Stimulated activated CD4-positive, alpha-beta T cell treated with anti-CD3 and anti-CD28 coated beads, TNF-alpha, amount 100 ng/mL, for 4 hours (primary cell): Measurements from ENCODE around the gene TIMM17B.

Source experiments
- DNase-seq, 3 experiments: peaks; one replicate each; pipeline ENCODE4 v3.0.0-alpha.2; 2020; ENCODE audit warnings: low read depth in 3 of 3

TIMM17B gene

GRCh38 chrX:48897625-48898306, at the start of gene TIMM17B, which contains the start of gene PQBP1:
Gene TIMM17B (minus strand): TSS chrX:48897768. CDS start chrX:48897749, 19 bp downstream.
Gene PQBP1 (plus strand): TSS chrX:48897930. CDS start chrX:48898510, 580 bp downstream.
- peak; percentile 57 to 76 (median 75) for DNase-seq

DNA sequence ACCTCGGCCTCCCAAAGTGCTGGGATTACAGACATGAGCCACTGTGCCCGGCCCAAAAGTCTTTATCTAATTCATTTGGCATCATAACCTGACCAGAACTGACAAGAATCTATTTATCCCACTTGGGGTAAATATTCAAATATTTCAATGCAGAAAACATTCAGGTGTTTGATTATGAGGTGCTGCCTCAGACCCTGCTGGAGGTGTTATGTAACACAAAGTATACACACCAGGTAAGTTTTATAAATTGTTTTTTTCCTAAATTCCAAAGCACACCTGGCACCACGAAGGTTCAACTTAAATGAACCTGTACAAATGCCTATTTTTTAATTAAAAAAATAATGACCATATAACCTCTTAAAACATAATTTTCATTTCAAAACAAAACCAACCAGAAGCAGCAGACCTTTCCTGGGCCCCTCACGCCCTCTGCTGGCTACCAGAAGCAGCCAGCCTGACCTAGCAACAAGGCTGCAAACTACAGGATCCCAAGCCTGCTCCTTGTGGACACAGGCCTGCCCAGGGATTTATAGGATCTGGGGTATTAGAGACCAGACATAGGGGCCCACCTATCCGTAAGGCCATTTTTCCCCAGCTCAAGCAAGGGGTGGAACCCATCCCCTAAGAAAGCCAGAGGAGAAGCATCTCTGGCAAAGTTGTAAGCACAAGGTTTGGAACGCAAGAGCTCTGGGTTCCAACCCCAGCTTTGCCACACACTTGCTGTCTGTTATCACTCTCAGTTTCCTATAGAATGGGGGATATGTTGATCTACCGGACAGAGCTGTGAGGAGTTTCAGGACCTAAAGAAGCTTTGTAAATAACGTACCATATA, 48.2 kb upstream of the TIMM17B start:
- peak in 1 of 3 experiments; percentile 22 for DNase-seq

- no peak for DNase-seq
Measured at GRCh38 chrX:48942895-48943294, 45.3 kb upstream of the TIMM17B start.

DNA sequence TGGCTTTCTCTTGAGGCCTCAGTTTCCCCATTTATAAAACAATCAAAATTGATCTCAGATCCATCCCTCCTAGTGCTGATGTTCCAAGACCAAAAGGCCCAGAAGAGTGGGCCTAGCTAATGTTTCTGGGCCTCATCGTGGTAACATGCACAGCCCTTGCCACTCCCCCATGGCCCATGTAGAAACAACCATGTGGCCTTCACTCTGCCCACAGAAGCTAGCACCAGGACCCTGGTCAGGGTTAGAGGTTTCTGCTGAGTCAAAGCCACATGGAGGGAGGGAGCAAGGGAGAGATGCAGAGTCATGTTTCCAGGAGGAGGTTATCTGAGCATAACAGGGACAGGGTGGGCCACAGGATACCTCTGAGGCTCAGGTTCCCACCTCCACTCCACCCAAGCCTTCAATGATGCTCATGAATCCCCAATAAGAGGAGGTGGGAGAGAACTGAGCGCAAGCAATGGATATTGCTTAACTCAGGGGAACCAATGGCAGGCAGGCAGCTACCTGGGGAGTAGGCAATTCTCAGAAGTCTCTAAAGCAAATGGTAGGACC, 42.9 kb upstream of the TIMM17B start:
- no peak for DNase-seq

DNA sequence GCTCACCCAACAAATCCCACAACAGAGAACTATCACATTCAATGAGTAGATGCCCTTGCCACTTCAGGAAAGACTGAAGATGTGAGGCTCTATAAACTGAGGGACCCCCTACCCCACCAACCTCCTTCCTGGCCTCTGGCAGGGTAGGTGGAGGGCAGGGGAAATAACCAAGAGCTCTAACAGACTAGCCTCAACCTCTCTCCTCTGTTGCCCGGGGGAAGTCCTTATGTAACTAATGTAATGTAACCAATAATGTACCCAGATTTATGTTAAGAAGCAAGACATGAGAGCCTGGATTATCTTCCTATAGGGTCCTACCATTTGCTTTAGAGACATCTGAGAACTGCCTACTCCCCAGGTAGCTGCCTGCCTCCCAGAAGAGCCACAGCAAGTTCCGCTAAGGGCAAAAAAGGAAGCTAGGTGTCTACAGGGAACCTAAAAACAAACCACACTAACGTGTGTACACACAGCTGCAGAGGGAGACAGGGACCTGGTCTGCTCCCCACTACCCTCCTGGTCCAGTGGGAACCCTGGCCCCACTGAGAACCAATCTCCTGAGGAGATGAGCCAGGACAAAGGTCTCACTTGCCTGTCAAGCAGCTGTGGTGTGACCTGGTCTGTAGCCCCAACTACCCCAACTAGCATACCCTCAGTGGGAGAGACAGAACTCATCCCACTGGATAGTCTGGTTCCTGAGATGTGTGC, 42.1 kb upstream of the TIMM17B start:
- DNase-seq = no peak

- peak in 1 of 3 experiments; percentile 40 for DNase-seq
Measured at GRCh38 chrX:48938721-48939425, 41.3 kb upstream of the TIMM17B start.

GRCh38 chrX:48937054-48937907, 39.7 kb upstream of the TIMM17B start:
- DNase-seq = peak in 2 of 3 experiments; percentile 65 to 80

DNA sequence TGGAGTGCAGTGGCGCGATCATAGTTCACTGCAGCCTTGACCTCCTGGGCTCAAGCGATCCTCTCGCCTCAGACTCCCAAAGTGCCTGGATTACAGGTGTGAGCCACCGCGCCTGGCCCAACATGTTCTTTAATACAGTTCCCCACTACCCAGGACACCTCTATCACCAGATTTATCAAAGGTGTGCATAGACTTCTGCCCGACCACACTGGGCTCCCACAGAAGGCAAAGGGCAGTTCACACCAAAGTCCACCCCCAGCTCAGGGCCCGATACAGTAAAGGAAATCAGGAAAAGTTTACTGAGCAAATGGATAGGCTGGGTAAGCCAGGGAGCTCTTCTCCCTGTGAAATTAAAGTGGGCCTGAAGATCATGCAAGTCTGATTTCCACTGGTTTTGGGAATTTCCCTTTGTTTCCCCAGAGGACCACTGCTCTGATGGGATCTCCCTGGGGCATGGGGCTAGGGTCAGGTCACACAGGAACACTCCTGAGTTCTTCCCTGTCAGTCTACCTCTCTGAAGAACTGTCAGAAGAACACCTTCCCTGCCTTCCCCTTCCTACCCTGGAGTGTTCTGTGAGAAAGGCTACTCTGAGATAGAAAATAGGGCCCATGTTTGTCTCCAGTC, 39.0 kb upstream of the TIMM17B start:
- DNase-seq = no peak

GRCh38 chrX:48935301-48935670, 37.7 kb upstream of the TIMM17B start:
- DNase-seq = no peak

DNA sequence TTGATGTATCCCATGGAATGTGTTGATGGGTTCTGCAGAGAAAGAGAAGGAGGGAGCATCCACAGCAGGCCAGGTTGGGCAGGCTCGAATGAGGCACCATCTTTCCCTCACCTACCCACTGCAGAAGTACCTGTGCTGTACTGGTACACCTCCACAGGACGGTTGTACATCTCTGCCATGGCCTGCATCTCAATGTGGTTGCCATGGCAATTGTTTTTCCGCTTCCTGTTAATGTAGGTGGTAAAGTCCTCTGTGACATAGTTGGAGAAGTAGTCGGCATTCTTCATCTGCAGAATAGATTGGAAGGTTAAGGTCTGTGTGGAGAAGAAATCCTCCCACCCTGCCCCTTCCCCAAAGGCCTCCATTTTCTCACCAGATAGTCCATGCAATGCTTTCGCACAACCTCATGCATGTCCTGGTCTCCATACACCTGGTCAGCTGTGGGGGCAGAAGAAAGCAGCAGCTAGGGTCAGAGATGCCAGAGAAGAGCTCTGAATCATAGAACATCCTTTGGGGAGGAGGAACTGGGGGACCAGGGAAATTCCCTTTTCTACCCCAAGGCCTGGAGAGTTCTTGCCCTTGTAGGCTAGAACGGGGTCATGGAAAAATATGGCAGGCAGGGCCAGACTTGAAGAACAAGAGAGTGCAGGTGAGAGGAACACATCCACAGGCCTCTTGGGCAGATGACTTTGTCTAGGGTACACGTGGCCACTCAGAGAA, 37.2 kb upstream of the TIMM17B start:
- DNase-seq = no peak

GRCh38 chrX:48933757-48934156, 36.2 kb upstream of the TIMM17B start:
- no peak for DNase-seq

DNA sequence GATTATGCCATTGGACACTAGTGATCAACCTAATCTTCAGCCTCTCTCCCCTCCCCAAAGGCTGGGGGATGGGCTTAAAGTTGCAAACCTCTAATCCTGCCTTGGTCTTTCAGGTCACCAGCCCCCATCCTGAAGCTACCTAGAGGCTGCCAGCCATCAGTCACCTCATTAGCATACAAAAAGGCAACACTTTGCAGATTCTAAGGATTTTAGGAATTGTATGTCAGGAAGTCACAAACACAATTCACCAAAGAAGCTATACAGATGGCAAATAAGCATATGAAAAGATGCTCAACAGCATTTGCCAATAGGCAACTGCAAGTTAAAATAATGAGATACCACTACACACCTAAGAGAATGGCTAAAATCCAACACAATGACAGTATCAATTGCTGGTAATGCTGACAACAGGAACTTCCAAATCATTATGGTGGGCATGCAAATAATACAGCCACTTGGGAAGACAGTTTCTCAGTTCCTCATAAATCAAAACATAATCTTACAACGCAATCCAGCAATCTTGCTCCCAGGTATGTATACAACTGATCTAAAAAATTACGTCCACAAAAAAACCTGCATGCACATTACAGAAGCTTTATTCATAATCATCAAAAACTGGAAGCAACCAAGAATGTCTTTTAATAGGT, 30.3 kb upstream of the TIMM17B start:
- no peak for DNase-seq

GRCh38 chrX:48927123-48927522, 29.6 kb upstream of the TIMM17B start:
- DNase-seq = no peak

- no peak for DNase-seq
Measured at GRCh38 chrX:48924270-48924669, 26.7 kb upstream of the TIMM17B start.

DNA sequence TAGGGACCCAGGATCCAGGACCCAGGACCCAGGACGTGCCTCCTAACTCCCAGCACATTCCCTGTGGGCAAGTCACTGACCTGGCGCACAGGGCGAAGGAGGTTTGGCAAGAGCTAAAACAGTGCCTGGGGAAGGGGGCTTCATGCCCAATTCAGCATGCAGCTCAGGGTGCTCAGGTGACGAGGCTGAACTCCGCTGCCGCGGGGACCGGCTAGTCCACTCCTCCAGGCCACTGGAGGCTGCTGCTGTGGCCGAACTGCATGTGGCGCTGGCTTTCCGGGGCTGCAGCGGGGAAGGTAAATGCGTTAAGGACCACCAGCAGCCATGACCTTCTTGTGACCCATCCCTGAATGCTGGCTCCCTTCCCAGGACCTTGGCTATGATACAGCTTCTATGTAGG, 26.2 kb upstream of the TIMM17B start:
- DNase-seq = no peak

DNA sequence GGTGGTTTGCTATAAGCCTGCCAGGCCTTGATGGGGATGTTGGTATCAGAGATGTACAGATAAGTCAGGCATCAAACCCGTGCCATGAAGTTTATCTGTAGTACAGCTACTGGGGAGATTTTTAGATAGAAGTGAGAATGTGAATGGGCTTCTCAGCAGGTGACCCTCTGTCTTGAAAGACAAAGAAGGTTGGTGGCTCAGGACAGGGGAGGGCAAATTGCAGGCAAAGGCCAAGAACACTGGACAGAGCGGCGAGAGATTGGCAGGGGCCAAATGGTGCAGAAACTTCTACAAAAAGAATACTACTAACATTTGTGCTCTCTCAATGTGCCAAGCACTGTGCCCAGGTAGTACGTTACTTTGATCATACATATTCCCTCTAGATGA, 23.1 kb upstream of the TIMM17B start:
- no peak for DNase-seq

DNA sequence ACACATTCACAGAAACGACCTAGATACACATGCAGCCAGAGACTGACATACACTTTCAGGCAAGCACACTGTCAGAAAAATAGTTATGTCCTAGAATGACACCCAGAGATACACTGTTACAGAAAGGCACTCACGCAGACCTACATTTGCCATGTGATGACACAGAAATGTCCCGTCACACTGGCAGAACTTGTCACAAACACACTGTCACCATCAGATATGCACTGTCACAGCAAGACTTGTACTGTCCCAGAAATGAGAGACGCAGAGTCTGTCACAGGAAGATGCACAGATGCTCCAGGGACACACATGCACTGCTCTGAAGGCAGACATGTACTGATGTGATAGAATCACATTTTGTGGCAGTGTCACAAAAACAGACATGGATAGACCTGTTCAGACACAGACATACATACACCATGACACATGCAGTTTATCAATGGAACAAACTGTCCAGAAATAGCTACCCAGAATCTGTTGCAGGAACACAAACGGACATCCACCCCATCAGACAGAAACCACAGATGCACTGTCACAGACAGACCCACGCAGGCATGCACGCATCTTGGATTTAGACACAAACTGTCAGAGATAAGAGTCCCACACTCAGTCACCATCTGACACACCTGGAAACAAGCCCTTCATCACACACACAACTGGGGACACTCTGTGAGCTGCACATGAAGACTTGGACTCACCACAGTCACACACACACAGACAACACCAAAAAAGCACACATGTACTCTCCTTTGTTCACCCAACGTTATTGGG, 22.6 kb upstream of the TIMM17B start:
- no peak for DNase-seq

DNA sequence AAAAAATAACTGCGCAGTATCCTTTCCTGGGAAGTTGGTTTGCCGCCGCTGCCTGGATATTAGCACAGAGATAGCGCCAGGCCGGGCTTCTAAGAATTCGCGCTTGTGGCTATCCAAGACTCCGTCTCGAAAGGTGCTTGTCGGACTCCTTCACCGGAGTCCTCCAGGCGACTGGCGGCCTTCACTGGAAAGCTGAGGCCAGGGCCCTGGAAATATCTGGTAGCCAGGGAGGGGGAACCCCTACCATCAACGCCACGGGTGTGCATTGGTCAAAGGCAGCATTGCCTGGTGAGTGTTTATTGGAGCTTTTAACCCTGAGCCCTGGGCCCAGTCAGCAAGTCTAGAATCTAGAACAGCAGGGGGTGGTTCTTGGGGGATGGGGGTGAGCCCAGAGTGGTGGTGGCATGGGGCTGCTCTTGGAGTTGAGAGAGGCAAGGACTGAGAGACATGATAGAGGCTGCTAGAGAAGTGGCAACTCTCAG, 21.8 kb upstream of the TIMM17B start:
- DNase-seq = no peak
